Measurements from ENCODE around the gene KLHL5. TPM values are rescaled to one million over a fixed set of nuclear protein-coding genes. Genes with fewer than 3 reads are reported as not detected.

KLHL5 gene
- total RNA-seq, 1 donor from 2014 or later = 27.3 TPM

- H3K9me3 Mint-ChIP-seq = no peaks in the 10 kb centered on the region
- H3K27ac Mint-ChIP-seq = no peak overlapping the region
- H3K36me3 Mint-ChIP-seq = peaks cover 3% of the 10 kb centered on the region
- peak overlapping the region; percentile 48 for H3K4me3 Mint-ChIP-seq
- peaks cover 13% of the 10 kb centered on the region for H3K4me1 Mint-ChIP-seq (ENCODE audit: unreplicated experiment)
- DNase-seq (ENCODE audit: extremely low spot score, unreplicated experiment) = no peak
- TF ChIP-seq CTCF (conservative IDR thresholded peaks at IDR 0.05) = no peak
- H3K27me3 Mint-ChIP-seq = peaks cover 6% of the 10 kb centered on the region
Measured at GRCh38 chr4:39062770-39063097, 702 bp downstream of the KLHL5 start.

- peaks cover 3% of the 10 kb centered on the region for H3K36me3 Mint-ChIP-seq
- DNase-seq (ENCODE audit: extremely low spot score, unreplicated experiment) = no peak
- H3K27me3 Mint-ChIP-seq = peaks cover 6% of the 10 kb centered on the region
- H3K4me1 Mint-ChIP-seq (ENCODE audit: unreplicated experiment) = peaks cover 13% of the 10 kb centered on the region
- no peaks in the 10 kb centered on the region for H3K9me3 Mint-ChIP-seq
- no peak overlapping the region for H3K27ac Mint-ChIP-seq
- no peak overlapping the region for H3K4me3 Mint-ChIP-seq
- no peak for TF ChIP-seq CTCF (conservative IDR thresholded peaks at IDR 0.05)
Measured at GRCh38 chr4:39063430-39063829, 1.4 kb downstream of the KLHL5 start.

- Mint-ChIP-seq H3K4me1 (ENCODE audit: unreplicated experiment) (peaks cover 13% of the 10 kb centered on the region), H3K36me3 (peaks cover 3% of the 10 kb centered on the region), H3K9me3 (no peaks in the 10 kb centered on the region), H3K4me3 (no peak overlapping the region), H3K27me3 (peaks cover 6% of the 10 kb centered on the region), H3K27ac (no peak overlapping the region)
- no peak for TF ChIP-seq CTCF (conservative IDR thresholded peaks at IDR 0.05)
- no peak for DNase-seq (ENCODE audit: extremely low spot score, unreplicated experiment)
Measured at GRCh38 chr4:39066371-39066770, 4.3 kb downstream of the KLHL5 start.

- no peaks in the 10 kb centered on the region for H3K9me3 Mint-ChIP-seq
- peaks cover 5% of the 10 kb centered on the region for H3K27me3 Mint-ChIP-seq
- no peak overlapping the region for H3K27ac Mint-ChIP-seq
- no peak overlapping the region for H3K4me3 Mint-ChIP-seq
- no peak for DNase-seq (ENCODE audit: extremely low spot score, unreplicated experiment)
- peaks cover 3% of the 10 kb centered on the region for H3K36me3 Mint-ChIP-seq
- H3K4me1 Mint-ChIP-seq (ENCODE audit: unreplicated experiment) = peaks cover 6% of the 10 kb centered on the region
- TF ChIP-seq CTCF (conservative IDR thresholded peaks at IDR 0.05) = no peak
Measured at GRCh38 chr4:39067031-39067430, 5.0 kb downstream of the KLHL5 start.

- H3K27ac Mint-ChIP-seq = no peak overlapping the region
- H3K4me3 Mint-ChIP-seq = no peak overlapping the region
- H3K36me3 Mint-ChIP-seq = peaks cover 3% of the 10 kb centered on the region
- peaks cover 3% of the 10 kb centered on the region for H3K27me3 Mint-ChIP-seq
- H3K9me3 Mint-ChIP-seq = no peaks in the 10 kb centered on the region
- TF ChIP-seq CTCF (conservative IDR thresholded peaks at IDR 0.05) = no peak
- H3K4me1 Mint-ChIP-seq (ENCODE audit: unreplicated experiment) = peaks cover 2% of the 10 kb centered on the region
- no peak for DNase-seq (ENCODE audit: extremely low spot score, unreplicated experiment)
Measured at GRCh38 chr4:39067451-39067850, 5.4 kb downstream of the KLHL5 start.

- H3K4me3 Mint-ChIP-seq = no peak overlapping the region
- no peaks in the 10 kb centered on the region for H3K4me1 Mint-ChIP-seq (ENCODE audit: unreplicated experiment)
- H3K36me3 Mint-ChIP-seq = peaks cover 3% of the 10 kb centered on the region
- no peak for DNase-seq (ENCODE audit: extremely low spot score, unreplicated experiment)
- TF ChIP-seq CTCF (conservative IDR thresholded peaks at IDR 0.05) = no peak
- H3K9me3 Mint-ChIP-seq = no peaks in the 10 kb centered on the region
- H3K27ac Mint-ChIP-seq = no peak overlapping the region
- H3K27me3 Mint-ChIP-seq = no peaks in the 10 kb centered on the region
Measured at GRCh38 chr4:39068907-39069306, 6.9 kb downstream of the KLHL5 start.
